H1 (cell line): ENCODE data around the gene KLHL8. TPM values are rescaled to one million over a fixed set of nuclear protein-coding genes. Genes with fewer than 3 reads are reported as not detected.

Source experiments
- CTCF ChIA-PET: fragments of 300-600 bp; sonication (Branson Sonifier 250); formaldehyde crosslinking; loops from one replicate; lab custom pipeline; 2021; ENCODE audit not compliant: partially characterized antibody; lab: Charles Lee
- POLR2A ChIA-PET: fragments of 300-600 bp; sonication (Branson Sonifier 250); formaldehyde crosslinking; loops from one replicate; lab custom pipeline; 2021; ENCODE audit warnings: inconsistent platforms; ENCODE audit not compliant: partially characterized antibody; lab: Charles Lee
- DNase-seq, 2 experiments: peaks; one replicate each; pipeline versions ENCODE4 v3.0.0 to v3.0.0-alpha.2; 2010 to 2022; ENCODE audit warnings: low spot score in 2 of 2, low read depth in 1 of 2, mixed read lengths in 1 of 2
- FAIRE-seq: peaks from 2 replicates; lab custom pipeline; 2011; peaks lifted over from hg19 to GRCh38; lab: Jason Lieb, UNC
- H2AFZ ChIP-seq: 2 replicates; pipeline ENCODE4 v1.8.1; 2012; ENCODE audit warnings: low read length, inconsistent platforms
- H2AK5ac ChIP-seq: 2 replicates; pipeline ENCODE4 v1.6.1; 2013; ENCODE audit warnings: low read depth, low read length
- H2BK120ac ChIP-seq: replicated peaks from 2 replicates; pipeline ENCODE3; 2013; ENCODE audit warnings: low read depth, low read length, inconsistent platforms
- H2BK12ac ChIP-seq: 2 replicates; pipeline ENCODE4 v1.6.1; 2013; ENCODE audit warnings: low read depth, low read length
- H2BK15ac ChIP-seq: 2 replicates; pipeline ENCODE4 v1.6.1; 2013; ENCODE audit warnings: low read length
- H2BK20ac ChIP-seq: 2 replicates; pipeline ENCODE4 v1.6.1; 2013; ENCODE audit warnings: low read length
- H2BK5ac ChIP-seq: 2 replicates; pipeline ENCODE4 v1.6.1; 2013; ENCODE audit warnings: low read depth, low read length
- H3K14ac ChIP-seq: 2 replicates; pipeline ENCODE4 v1.6.1; 2013; ENCODE audit warnings: inconsistent platforms; ENCODE audit not compliant: insufficient read length
- H3K18ac ChIP-seq: 2 replicates; pipeline ENCODE4 v1.6.1; 2013; ENCODE audit warnings: low read length; ENCODE audit errors: extremely low read depth
- H3K23ac ChIP-seq: 2 replicates; pipeline ENCODE4 v1.6.1; 2013; ENCODE audit warnings: inconsistent platforms; ENCODE audit not compliant: insufficient read length
- H3K23me2 ChIP-seq: 2 replicates; pipeline ENCODE4 v1.6.1; 2013; ENCODE audit warnings: low read depth, low read length
- H3K27ac ChIP-seq: 2 replicates; pipeline ENCODE4 v1.6.1; 2011; ENCODE audit warnings: low read depth, low read length, inconsistent platforms
- H3K27me3 ChIP-seq, 4 experiments: replicated peaks in 1 of 4; 1 replicate in 1 of 4; 2 replicates in 3 of 4; pipeline versions ENCODE4 v1.6.1 to v1.8.1; 2011 to 2013; ENCODE audit warnings: low read length in 3 of 4, mild to moderate bottlenecking in 3 of 4, inconsistent platforms in 2 of 4, mixed read lengths in 2 of 4, moderate library complexity in 1 of 4; ENCODE audit not compliant: control insufficient read depth in 3 of 4, insufficient read depth in 3 of 4; ENCODE audit errors: extremely low read depth in 1 of 4
- H3K36me3 ChIP-seq, 4 experiments: 2 replicates each; pipeline versions ENCODE4 v1.6.1 to v1.8.1; 2011 to 2013; ENCODE audit warnings: mild to moderate bottlenecking in 4 of 4, low read length in 3 of 4, moderate library complexity in 2 of 4, control low read depth in 1 of 4, inconsistent platforms in 1 of 4; ENCODE audit not compliant: insufficient read depth in 4 of 4, control insufficient read depth in 2 of 4
- H3K4ac ChIP-seq: replicated peaks from 2 replicates; pipeline ENCODE3; 2013; ENCODE audit warnings: low read length, low read depth, mixed read lengths, inconsistent platforms; ENCODE audit not compliant: insufficient read length
- H3K4me1 ChIP-seq, 4 experiments: replicated peaks in 1 of 4; 1 replicate in 1 of 4; 2 replicates in 3 of 4; pipeline versions ENCODE4 v1.6.1 to v1.8.1; 2011 to 2013; ENCODE audit warnings: low read length in 3 of 4, inconsistent platforms in 2 of 4, mixed read lengths in 1 of 4; ENCODE audit not compliant: insufficient read depth in 4 of 4, control insufficient read depth in 3 of 4
- H3K4me2 ChIP-seq, 2 experiments: 2 replicates each; pipeline versions ENCODE4 v1.6.1 to v1.8.1; 2011 to 2013; ENCODE audit warnings: low read depth in 2 of 2, low read length in 2 of 2, control low read depth in 1 of 2, inconsistent platforms in 1 of 2, mild to moderate bottlenecking in 1 of 2; ENCODE audit not compliant: insufficient read depth in 1 of 2
- H3K4me3 ChIP-seq, 4 experiments: fragments of 200-600, 300-600 bp in 1 of 4; sonication (generic), shearing (Covaris generic), sonication (Bioruptor Twin) in 1 of 4; 2 replicates each; pipeline versions ENCODE4 v1.5.1 to v1.8.1; 2011 to 2016; ENCODE audit warnings: low read length in 4 of 4, low read depth in 3 of 4, control low read depth in 2 of 4, inconsistent platforms in 2 of 4, mild to moderate bottlenecking in 2 of 4, mixed read lengths in 1 of 4, moderate library complexity in 1 of 4; ENCODE audit not compliant: insufficient read depth in 2 of 4; ENCODE audit errors: extremely low read depth in 1 of 4
- H3K56ac ChIP-seq: replicated peaks from 2 replicates; pipeline ENCODE3; 2013; ENCODE audit warnings: low read depth, mild to moderate bottlenecking, mixed read lengths, low read length, inconsistent platforms; ENCODE audit not compliant: insufficient read length
- H3K79me1 ChIP-seq: 2 replicates; pipeline ENCODE4 v1.6.1; 2013; ENCODE audit warnings: low read depth, low read length, control low read depth
- H3K79me2 ChIP-seq, 2 experiments: 2 replicates each; pipeline versions ENCODE4 v1.6.1 to v1.8.1; 2012 to 2013; ENCODE audit warnings: low read length in 2 of 2, mild to moderate bottlenecking in 2 of 2, inconsistent platforms in 1 of 2; ENCODE audit not compliant: insufficient read depth in 2 of 2, control insufficient read depth in 1 of 2
- H3K9ac ChIP-seq, 4 experiments: replicated peaks in 1 of 4; 1 replicate in 1 of 4; 2 replicates in 3 of 4; pipeline versions ENCODE4 v1.6.1 to v1.8.1; 2011 to 2013; ENCODE audit warnings: low read depth in 3 of 4, low read length in 3 of 4, control low read depth in 2 of 4, mild to moderate bottlenecking in 2 of 4, moderate library complexity in 2 of 4, inconsistent platforms in 1 of 4; ENCODE audit errors: extremely low read depth in 1 of 4
- H3K9me3 ChIP-seq, 2 experiments: 2 replicates each; pipeline versions ENCODE4 v1.6.1 to v1.8.1; 2012 to 2013; ENCODE audit warnings: mild to moderate bottlenecking in 2 of 2, moderate library complexity in 2 of 2, control low read depth in 1 of 2, inconsistent platforms in 1 of 2, low read depth in 1 of 2, low read length in 1 of 2, mixed read lengths in 1 of 2; ENCODE audit not compliant: insufficient read depth in 2 of 2
- H4K20me1 ChIP-seq, 2 experiments: replicated peaks in 1 of 2; 2 replicates each; pipeline versions ENCODE3 to v1.8.1; 2011 to 2013; ENCODE audit warnings: inconsistent platforms in 2 of 2, low read length in 2 of 2, mild to moderate bottlenecking in 1 of 2; ENCODE audit not compliant: insufficient read depth in 2 of 2, control insufficient read depth in 1 of 2
- H4K5ac ChIP-seq: 2 replicates; pipeline ENCODE4 v1.6.1; 2013; ENCODE audit warnings: low read length, low read depth, mixed read lengths, inconsistent platforms; ENCODE audit not compliant: insufficient read length
- H4K8ac ChIP-seq: 2 replicates; pipeline ENCODE4 v1.8.0; 2013; ENCODE audit warnings: mild to moderate bottlenecking, moderate library complexity, low read length, inconsistent platforms; ENCODE audit not compliant: insufficient read depth; ENCODE audit errors: extremely low read depth
- H4K91ac ChIP-seq: replicated peaks from 2 replicates; pipeline ENCODE3; 2013; ENCODE audit warnings: low read length, mixed read lengths, inconsistent platforms; ENCODE audit not compliant: insufficient read length
- CBX8 ChIP-seq: fragments of 300-800, 300-1000 bp; sonication (generic); IDR thresholded peaks from 2 replicates; pipeline ENCODE4 v1.7.1; 2016; ENCODE audit warnings: low read depth, low read length, borderline replicate concordance
- SIX5 ChIP-seq: IDR thresholded peaks from 2 replicates; pipeline ENCODE4 v1.6.1; 2011; ENCODE audit warnings: mild to moderate bottlenecking, low read depth, low read length
- WGBS, 2 experiments: shearing (Covaris generic) in 1 of 2; methylation state at CpG; one replicate each; pipeline versions ENCODE4 v1.1.6 to v1.1.7; 2013 to 2015; ENCODE audit warnings: low lambda C conversion rate in 2 of 2, mixed read lengths in 2 of 2, inconsistent platforms in 1 of 2, low coverage in 1 of 2, missing lambda C conversion rate in 1 of 2; ENCODE audit not compliant: insufficient replicate concordance in 2 of 2, insufficient coverage in 1 of 2, insufficient read length in 1 of 2; ENCODE audit errors: extremely low coverage in 1 of 2, missing lambda C conversion rate in 1 of 2; 5-methylcytosine and 5-hydroxymethylcytosine counted together
- polyA plus RNA-seq, 7 experiments: library from polyadenylated mRNA; depleted of rRNA in 3 of 7; stranded (reverse) in 5 of 7; unstranded in 2 of 7; fragments of >200 nt in 5 of 7; fragments of 200-250 nt in 2 of 7; gene quantifications; 1 replicate in 5 of 7; 2 replicates in 1 of 7; 4 replicates in 1 of 7; pipeline versions ENCODE4 v1.2.1 to v1.2.3, GENCODE V29; 2011 to 2013; ENCODE audit warnings: missing spikeins in 2 of 7, mixed read lengths in 2 of 7
- total RNA-seq: library from RNA; stranded (reverse); fragmentation: NEBNext Ultra II Directional; extraction: Animal tissue kit (Norgen Biotek cat#: 25700); gene quantifications from 2 replicates; pipeline ENCODE4 v1.2.1, GENCODE V29; 2021

Gene KLHL8
- total and polyA plus RNA-seq, 2 of the 8 experiments (the other 6 are each of a cell fraction or from before 2014, with no cell fraction given), result 0.94 to 8.1 TPM

DNA sequence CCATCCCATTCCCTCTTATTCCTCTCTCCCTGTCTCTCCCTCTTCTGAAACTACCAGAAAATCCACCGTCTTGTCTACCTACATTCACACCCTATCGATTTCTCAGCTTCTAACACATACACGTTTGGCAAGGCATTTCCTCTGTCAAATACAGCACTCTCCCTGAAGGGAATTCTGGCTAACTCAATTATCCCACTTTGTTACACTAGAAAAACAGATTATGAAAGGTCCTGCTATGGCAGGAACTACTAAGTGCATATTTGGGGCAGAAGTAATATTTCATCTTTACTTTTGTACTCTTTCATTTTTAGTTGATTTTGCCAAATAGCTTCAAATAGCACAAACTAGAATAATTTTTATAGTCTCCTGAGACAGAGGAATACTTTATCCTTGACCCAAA, 46.6 kb upstream of the KLHL8 start:
- H2BK12ac ChIP-seq, result no peak overlapping the region
- H3K56ac ChIP-seq, result no peak overlapping the region
- H3K14ac ChIP-seq, result no peak overlapping the region
- H4K8ac ChIP-seq, result no peak overlapping the region
- H2BK20ac ChIP-seq, result no peak overlapping the region
- TF ChIP-seq SIX5, result no peak
- TF ChIP-seq CBX8, result no peak
- no peak overlapping the region for H4K91ac ChIP-seq
- no peak overlapping the region for H3K18ac ChIP-seq
- ChIA-PET CTCF (no interaction called here), POLR2A (no interaction called here)
- no peak overlapping the region for H3K4ac ChIP-seq
- H2AK5ac ChIP-seq, result no peak overlapping the region
- H3K79me2 ChIP-seq, result no peaks in the 10 kb centered on the region
- H3K9me3 ChIP-seq, result peaks cover 3 to 6% of the 10 kb centered on the region in 2 experiments; a peak in 1 of 4 replicates
- no peak for FAIRE-seq
- H3K4me2 ChIP-seq, result no peak overlapping the region
- H3K4me1 ChIP-seq, result no peaks in the 10 kb centered on the region
- H3K36me3 ChIP-seq, result no peaks in the 10 kb centered on the region
- no peaks in the 10 kb centered on the region for H3K79me1 ChIP-seq
- DNase-seq, result no peak
- no peak overlapping the region for H2BK15ac ChIP-seq
- no peak overlapping the region for H3K27ac ChIP-seq
- no peak overlapping the region for H2BK120ac ChIP-seq
- H3K27me3 ChIP-seq, result no peaks in the 10 kb centered on the region
- no peaks in the 10 kb centered on the region for H3K23me2 ChIP-seq
- no peak overlapping the region for H3K9ac ChIP-seq
- 79% methylated on average over 3 of the region's 3 CpGs; no CpG with 5 or more reads in 1 of the 2 experiments for WGBS, 2 experiments
- no peak overlapping the region for H4K5ac ChIP-seq
- no peak overlapping the region for H2AFZ ChIP-seq
- no peak overlapping the region for H3K4me3 ChIP-seq
- H4K20me1 ChIP-seq, result no peaks in the 10 kb centered on the region
- H2BK5ac ChIP-seq, result no peak overlapping the region
- no peak overlapping the region for H3K23ac ChIP-seq
